Breast epithelium (tissue), 4 donors: ENCODE results near the gene ACSL5. TPM values are rescaled to one million over a fixed set of nuclear protein-coding genes. Genes with fewer than 3 reads are reported as not detected.

Source experiments
- DNase-seq, 2 donors: peaks; one replicate each; pipeline ENCODE4 v3.0.0-alpha.2; 2019; ENCODE audit warnings: low spot score in 2 of 2
- H3K27ac ChIP-seq, 2 donors: fragments of 200-600 bp; sonication (generic) in 1 of 2; one replicate each; pipeline ENCODE4 v1.5.1; 2016 to 2019; ENCODE audit warnings: mild to moderate bottlenecking in 1 of 2
- H3K27me3 ChIP-seq, 2 donors: fragments of 200-600 bp; sonication (generic) in 1 of 2; one replicate each; pipeline versions ENCODE4 v1.5.1 to v1.6.0; 2017 to 2019; ENCODE audit warnings: control low read depth in 1 of 2, mild to moderate bottlenecking in 1 of 2
- H3K36me3 ChIP-seq: fragments of 200-600 bp; one replicate; pipeline ENCODE4 v1.5.1; 2019
- H3K4me1 ChIP-seq, 2 donors: fragments of 200-600 bp; sonication (generic); one replicate each; pipeline ENCODE4 v1.5.1; 2016 to 2019; ENCODE audit warnings: control low read depth in 1 of 2
- H3K4me3 ChIP-seq, 3 donors: fragments of 200-600 bp; sonication (generic); 1 replicate in 2 of 3; 2 replicates in 1 of 3; pipeline ENCODE4 v1.5.1; 2016 to 2019; ENCODE audit warnings: mild to moderate bottlenecking in 3 of 3, moderate library complexity in 2 of 3
- H3K9me3 ChIP-seq, 2 donors: fragments of 200-600 bp; sonication (generic) in 1 of 2; one replicate each; pipeline ENCODE4 v1.5.1; 2016 to 2019; ENCODE audit warnings: control low read depth in 1 of 2
- POLR2A ChIP-seq: fragments of 450-650 bp; IDR thresholded peaks from one replicate; pipeline ENCODE4 v1.6.1; 2016; ENCODE audit warnings: antibody characterized with exemption, mild to moderate bottlenecking, moderate library complexity
- POLR2AphosphoS5 ChIP-seq, 3 donors: sonication (generic); formaldehyde crosslinking; IDR thresholded peaks; one replicate each; pipeline ENCODE4 v1.6.1; 2017; ENCODE audit warnings: antibody characterized with exemption in 3 of 3
- intact Hi-C: fragments of 100-400 bp; cut with DNase I; formaldehyde crosslinking; loops from one replicate; pipeline ENCODE4 v1.15.1; 2023; ENCODE audit warnings: low total_unique reads
- total RNA-seq, 3 donors: library from RNA; depleted of rRNA; stranded (reverse); fragments of >200 nt; gene quantifications; one replicate each; pipeline ENCODE4 v1.1.0, GENCODE V29; 2016
- TF ChIP-seq, protein P1 (sequence below), 3 donors: fragments of 450-650 bp; IDR thresholded peaks; one replicate each; pipeline ENCODE4 v1.5.1; 2016 to 2017; ENCODE audit warnings: antibody characterized with exemption in 3 of 3, mild to moderate bottlenecking in 3 of 3, moderate library complexity in 3 of 3

The ACSL5 gene
- total RNA-seq, 3 donors from 2014 or later: 13.3 to 31.8 (median 15.8) TPM

DNA sequence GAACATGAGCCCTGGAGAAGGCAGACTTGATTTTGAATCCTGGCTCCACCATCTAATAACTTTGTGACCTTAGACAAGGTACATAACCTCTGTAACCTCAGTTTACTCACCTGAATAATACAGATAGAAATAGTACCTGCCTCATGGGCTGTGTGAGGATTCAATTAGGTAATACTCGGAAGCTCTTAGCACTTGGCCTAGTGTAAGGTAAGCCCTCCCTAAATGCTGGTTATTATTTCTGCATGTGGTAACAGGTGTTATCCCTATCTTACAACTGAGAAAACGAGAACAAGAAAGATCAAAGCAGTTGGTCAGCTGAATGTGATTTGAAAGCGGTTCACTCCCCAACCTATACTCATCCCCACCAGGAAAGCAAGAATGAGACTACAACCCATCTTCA, 28.7 kb upstream of the ACSL5 start:
- TF ChIP-seq POLR2A (no peak), POLR2AphosphoS5 (IDR thresholded peaks at IDR 0.05) (no peak)
- TF ChIP-seq, protein P1, sequence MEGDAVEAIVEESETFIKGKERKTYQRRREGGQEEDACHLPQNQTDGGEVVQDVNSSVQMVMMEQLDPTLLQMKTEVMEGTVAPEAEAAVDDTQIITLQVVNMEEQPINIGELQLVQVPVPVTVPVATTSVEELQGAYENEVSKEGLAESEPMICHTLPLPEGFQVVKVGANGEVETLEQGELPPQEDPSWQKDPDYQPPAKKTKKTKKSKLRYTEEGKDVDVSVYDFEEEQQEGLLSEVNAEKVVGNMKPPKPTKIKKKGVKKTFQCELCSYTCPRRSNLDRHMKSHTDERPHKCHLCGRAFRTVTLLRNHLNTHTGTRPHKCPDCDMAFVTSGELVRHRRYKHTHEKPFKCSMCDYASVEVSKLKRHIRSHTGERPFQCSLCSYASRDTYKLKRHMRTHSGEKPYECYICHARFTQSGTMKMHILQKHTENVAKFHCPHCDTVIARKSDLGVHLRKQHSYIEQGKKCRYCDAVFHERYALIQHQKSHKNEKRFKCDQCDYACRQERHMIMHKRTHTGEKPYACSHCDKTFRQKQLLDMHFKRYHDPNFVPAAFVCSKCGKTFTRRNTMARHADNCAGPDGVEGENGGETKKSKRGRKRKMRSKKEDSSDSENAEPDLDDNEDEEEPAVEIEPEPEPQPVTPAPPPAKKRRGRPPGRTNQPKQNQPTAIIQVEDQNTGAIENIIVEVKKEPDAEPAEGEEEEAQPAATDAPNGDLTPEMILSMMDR (IDR thresholded peaks at IDR 0.05): no peak
- intact Hi-C loops: loop anchor here (5.0 kb wide), 1 partner anchor 1307 kb away; no protein-coding TSS in a partner anchor
- Histone ChIP-seq H3K9me3 (no peaks in the 10 kb centered on the region), H3K27ac (no peak overlapping the region), H3K36me3 (no peaks in the 10 kb centered on the region), H3K4me1 (no peaks in the 10 kb centered on the region), H3K27me3 (no peaks in the 10 kb centered on the region), H3K4me3 (no peak overlapping the region)
- DNase-seq: no peak

DNA sequence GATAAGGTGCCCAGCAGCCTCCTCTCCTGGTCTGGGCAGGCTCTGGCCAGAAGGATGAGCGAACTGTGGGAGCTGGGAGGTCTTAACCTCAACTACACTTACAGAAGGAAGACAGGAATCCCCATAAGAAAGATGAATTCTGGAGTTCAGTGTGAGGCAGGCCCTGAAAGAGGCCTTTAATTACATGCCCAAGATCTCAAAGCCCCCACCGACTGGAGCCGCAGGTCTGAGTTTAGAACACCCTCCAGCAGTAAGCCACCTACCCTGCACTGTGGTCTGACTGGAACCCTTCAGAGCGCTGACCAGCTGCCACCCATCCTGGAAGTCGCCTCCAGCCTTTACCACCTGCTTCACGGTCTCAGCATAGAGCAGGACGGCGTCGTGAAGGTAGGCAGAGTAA, 28.2 kb upstream of the ACSL5 start:
- Histone ChIP-seq H3K27ac (no peak overlapping the region), H3K27me3 (no peaks in the 10 kb centered on the region), H3K36me3 (no peaks in the 10 kb centered on the region), H3K4me1 (no peaks in the 10 kb centered on the region), H3K9me3 (no peaks in the 10 kb centered on the region), H3K4me3 (no peak overlapping the region)
- no peak for TF ChIP-seq POLR2AphosphoS5 (IDR thresholded peaks at IDR 0.05)
- no peak for TF ChIP-seq POLR2A
- TF ChIP-seq, protein P1 (IDR thresholded peaks at IDR 0.05): no peak
- intact Hi-C loops: loop anchor here (5.0 kb wide), 1 partner anchor 1307 kb away; no protein-coding TSS in a partner anchor
- DNase-seq: no peak

DNA sequence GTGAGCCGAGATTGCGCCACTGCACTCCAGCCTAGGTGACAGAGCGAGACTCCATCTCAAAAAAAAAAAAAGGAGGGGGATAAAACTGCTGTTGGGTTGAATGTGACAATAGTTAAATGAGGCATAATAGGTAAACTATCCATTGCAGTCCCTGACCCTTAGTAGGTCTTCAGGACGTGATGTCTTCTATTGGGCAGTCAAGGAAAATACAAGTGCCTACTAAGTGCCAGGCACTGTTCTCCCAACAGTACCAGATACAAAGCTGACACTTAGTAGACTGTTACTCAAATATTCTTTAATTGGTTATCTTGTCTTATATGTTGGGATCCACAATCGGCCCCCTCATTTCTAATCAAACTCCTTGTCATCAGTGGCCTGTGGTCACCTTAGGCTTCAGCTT, 27.1 kb upstream of the ACSL5 start:
- Histone ChIP-seq H3K9me3 (no peaks in the 10 kb centered on the region), H3K4me1 (no peaks in the 10 kb centered on the region), H3K4me3 (no peak overlapping the region), H3K27ac (no peak overlapping the region), H3K27me3 (no peaks in the 10 kb centered on the region), H3K36me3 (no peaks in the 10 kb centered on the region)
- DNase-seq: no peak
- TF ChIP-seq POLR2AphosphoS5 (IDR thresholded peaks at IDR 0.05) (no peak), POLR2A (no peak)
- TF ChIP-seq, protein P1 (IDR thresholded peaks at IDR 0.05): no peak
- intact Hi-C loops: loop anchor here (5.0 kb wide), 1 partner anchor 1306 kb away; no protein-coding TSS in a partner anchor

DNA sequence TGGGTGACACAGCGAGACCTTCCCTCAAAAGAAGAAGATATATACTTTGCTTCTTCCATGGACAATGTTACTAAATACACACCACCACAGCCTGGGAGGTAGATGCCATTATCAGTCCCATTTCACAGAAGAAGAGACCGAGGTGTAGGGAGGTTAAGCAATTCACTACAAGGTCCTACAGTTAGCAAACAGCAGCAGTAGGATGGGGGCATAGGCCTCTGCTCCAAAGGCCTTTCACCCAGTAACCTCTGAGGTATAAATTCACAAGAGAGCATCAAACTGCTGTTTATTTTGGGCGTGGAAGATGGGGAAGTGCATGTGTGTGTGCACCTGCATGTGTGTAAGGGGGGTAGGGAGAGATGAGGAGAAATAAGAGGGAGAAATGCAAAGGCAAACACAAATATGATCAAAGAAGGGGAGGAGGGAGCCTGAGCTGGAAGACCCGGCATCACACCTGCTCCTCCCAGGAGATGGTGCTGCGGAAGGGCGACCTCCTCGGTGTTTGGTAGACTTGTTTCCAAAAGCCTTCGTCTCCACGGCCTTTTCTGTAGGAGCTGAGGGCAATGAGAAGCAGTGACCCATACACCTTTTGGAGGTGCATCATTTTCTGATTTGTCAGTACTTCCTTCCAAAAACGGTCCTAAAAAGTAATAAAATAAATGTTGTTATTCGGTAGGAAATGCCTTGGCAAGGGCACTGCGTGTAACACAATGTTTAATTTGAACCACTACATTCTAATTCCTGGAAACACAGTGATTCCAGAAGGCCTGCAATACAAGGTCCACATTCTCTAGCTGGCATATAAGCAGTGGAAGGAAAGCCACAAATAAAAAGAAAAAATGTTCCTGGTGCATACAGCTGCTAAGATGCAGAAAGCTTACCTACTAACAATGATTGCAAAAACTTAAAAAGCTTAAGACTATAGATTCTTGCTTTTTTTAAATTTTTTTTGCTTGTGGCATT, 25.9 kb upstream of the ACSL5 start:
- DNase-seq: no peak
- H3K4me1 ChIP-seq: no peaks in the 10 kb centered on the region
- intact Hi-C loops: loop anchor here (5.0 kb wide), 1 partner anchor 1304 kb away; no protein-coding TSS in a partner anchor
- H3K9me3 ChIP-seq: no peaks in the 10 kb centered on the region
- H3K27ac ChIP-seq: no peak overlapping the region
- no peaks in the 10 kb centered on the region for H3K27me3 ChIP-seq
- no peaks in the 10 kb centered on the region for H3K36me3 ChIP-seq
- no peak for TF ChIP-seq POLR2A
- TF ChIP-seq, protein P1 (IDR thresholded peaks at IDR 0.05): no peak
- H3K4me3 ChIP-seq: no peak overlapping the region

DNA sequence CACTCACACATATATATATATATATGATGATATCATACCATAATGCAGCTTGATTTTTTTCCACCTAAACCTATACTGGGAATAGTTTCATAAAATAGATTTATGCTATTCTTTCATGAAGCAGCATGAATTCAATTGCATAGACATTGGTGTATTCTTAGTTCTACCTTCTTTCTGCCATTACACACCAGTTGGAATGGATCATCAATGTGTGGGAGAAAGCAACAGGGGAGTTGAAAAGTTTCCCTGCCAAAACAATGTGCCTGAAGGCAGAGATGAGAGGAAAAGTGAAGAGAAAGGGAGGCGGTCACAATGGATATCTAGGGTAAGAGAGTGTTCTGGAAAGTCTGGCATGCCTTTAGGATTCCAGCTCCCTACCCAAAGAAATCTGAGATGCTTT, 25.2 kb upstream of the ACSL5 start:
- DNase-seq: no peak
- no peaks in the 10 kb centered on the region for H3K9me3 ChIP-seq
- H3K27ac ChIP-seq: no peak overlapping the region
- H3K4me1 ChIP-seq: no peaks in the 10 kb centered on the region
- H3K36me3 ChIP-seq: no peaks in the 10 kb centered on the region
- H3K4me3 ChIP-seq: no peak overlapping the region
- H3K27me3 ChIP-seq: no peaks in the 10 kb centered on the region
- no peak for TF ChIP-seq POLR2AphosphoS5 (IDR thresholded peaks at IDR 0.05)
- TF ChIP-seq, protein P1 (IDR thresholded peaks at IDR 0.05): no peak
- no peak for TF ChIP-seq POLR2A
- intact Hi-C loops: loop anchor here (5.0 kb wide), 1 partner anchor 1304 kb away; no protein-coding TSS in a partner anchor
